GM23248 (cell line): ENCODE data around the gene CDC27. TPM values are rescaled to one million over a fixed set of nuclear protein-coding genes. Genes with fewer than 3 reads are reported as not detected.

Source experiments
- DNase-seq: peaks from one replicate; pipeline ENCODE4 v3.0.0-alpha.2; 2015
- H2AFZ ChIP-seq: fragments of 200-600 bp; sonication (generic); 2 replicates; pipeline ENCODE4 v1.6.1; 2016; ENCODE audit warnings: antibody characterized with exemption
- H3F3A ChIP-seq: fragments of 200-600 bp; sonication (generic); 2 replicates; pipeline ENCODE4 v1.6.1; 2016; ENCODE audit warnings: mild to moderate bottlenecking, antibody characterized with exemption, mixed run types; ENCODE audit not compliant: insufficient read depth
- H3K27ac ChIP-seq: fragments of 200-600 bp; sonication (generic); 2 replicates; pipeline ENCODE4 v1.5.1; 2016; ENCODE audit warnings: mild to moderate bottlenecking
- H3K27me3 ChIP-seq: fragments of 200-600 bp; sonication (generic); replicated peaks from 2 replicates; pipeline ENCODE4 v1.6.1; 2016; ENCODE audit warnings: mild to moderate bottlenecking; ENCODE audit not compliant: insufficient read depth
- H3K36me3 ChIP-seq: fragments of 200-600 bp; sonication (generic); 2 replicates; pipeline ENCODE4 v1.6.1; 2016; ENCODE audit warnings: low read depth, mild to moderate bottlenecking
- H3K4me1 ChIP-seq: fragments of 200-600 bp; sonication (generic); 2 replicates; pipeline ENCODE4 v1.6.1; 2016; ENCODE audit warnings: mild to moderate bottlenecking; ENCODE audit not compliant: insufficient read depth
- H3K4me2 ChIP-seq: fragments of 200-600 bp; sonication (generic); one replicate; pipeline ENCODE4 v1.6.1; 2016; ENCODE audit warnings: mild to moderate bottlenecking; ENCODE audit not compliant: unreplicated experiment
- H3K4me3 ChIP-seq: fragments of 200-600 bp; sonication (generic); 2 replicates; pipeline ENCODE4 v1.5.1; 2016; ENCODE audit warnings: mild to moderate bottlenecking
- H3K79me2 ChIP-seq: fragments of 200-600 bp; sonication (generic); 2 replicates; pipeline ENCODE4 v1.6.1; 2016; ENCODE audit warnings: mild to moderate bottlenecking; ENCODE audit not compliant: insufficient read depth
- H3K9ac ChIP-seq: fragments of 200-600 bp; sonication (generic); 2 replicates; pipeline ENCODE4 v1.6.1; 2016; ENCODE audit warnings: mild to moderate bottlenecking
- H3K9me2 ChIP-seq: fragments of 200-600 bp; sonication (generic); 2 replicates; pipeline ENCODE4 v1.6.1; 2016; ENCODE audit warnings: mixed run types, mild to moderate bottlenecking, moderate library complexity; ENCODE audit not compliant: insufficient read depth
- H3K9me3 ChIP-seq: fragments of 200-600 bp; sonication (generic); one replicate; pipeline ENCODE4 v1.6.1; 2017; ENCODE audit warnings: low read depth
- H4K20me1 ChIP-seq: fragments of 200-600 bp; sonication (generic); 2 replicates; pipeline ENCODE4 v1.6.0; 2016; ENCODE audit not compliant: insufficient read depth
- EZH2 ChIP-seq: fragments of 200-600 bp; sonication (generic); IDR thresholded peaks from 2 replicates; pipeline ENCODE4 v1.6.1; 2018; ENCODE audit warnings: antibody characterized with exemption, mild to moderate bottlenecking; ENCODE audit not compliant: insufficient read depth, poor library complexity, severe bottlenecking
- EZH2phosphoT487 ChIP-seq: fragments of 200-600 bp; sonication (generic); IDR thresholded peaks from 2 replicates; pipeline ENCODE4 v1.6.1; 2018; ENCODE audit warnings: antibody characterized with exemption, moderate library complexity, mild to moderate bottlenecking, low read depth; ENCODE audit not compliant: insufficient read depth
- WGBS, 2 experiments: methylation state at CpG; one replicate each; pipeline ENCODE4 v1.1.6; 2015 to 2017; ENCODE audit warnings: low lambda C conversion rate in 2 of 2, low coverage in 1 of 2; ENCODE audit errors: missing lambda C conversion rate in 2 of 2; 5-methylcytosine and 5-hydroxymethylcytosine counted together
- in situ Hi-C: fragments of 300-500 bp; cut with MboI; formaldehyde crosslinking; loops from 2 replicates; pipeline ENCODE4 v1.15.0; 2020
- polyA plus RNA-seq: library from polyadenylated mRNA; unstranded; fragments of >200 nt; fragmentation: Nextera tagmentation; extraction: Ambion mirVana; gene quantifications from 2 replicates; pipeline ENCODE4 v1.2.1, GENCODE V29; 2016
- total RNA-seq: library from RNA; depleted of rRNA; stranded (reverse); fragments of >200 nt; shearing (Covaris generic); gene quantifications from 2 replicates; pipeline ENCODE4 v1.2.3, GENCODE V29; 2014

The CDC27 gene
- total and polyA plus RNA-seq, 2 experiments from 2014 or later: 91.5 to 106 TPM

GRCh38 chr17:47102914-47103313 is 86.2 kb downstream of the CDC27 start:
- H3K79me2 ChIP-seq: peaks cover 7% of the 10 kb centered on the region
- in situ Hi-C loops: no loop called here
- no peaks in the 10 kb centered on the region for H4K20me1 ChIP-seq
- no peaks in the 10 kb centered on the region for H3K36me3 ChIP-seq
- H3K9ac ChIP-seq: no peak overlapping the region
- peaks cover 18% of the 10 kb centered on the region; the same call in 1 of the 2 replicates for H3K4me1 ChIP-seq
- H3F3A ChIP-seq: peaks cover 4% of the 10 kb centered on the region; the same call in 1 of the 2 replicates
- H3K4me2 ChIP-seq: no peak overlapping the region
- DNase-seq: no peak
- no peaks in the 10 kb centered on the region for H3K9me3 ChIP-seq
- no peak for TF ChIP-seq EZH2phosphoT487
- H3K27ac ChIP-seq: no peak overlapping the region
- 85 to 86% methylated on average over 4 of the region's 4 CpGs for WGBS, 2 experiments
- H2AFZ ChIP-seq: no peak overlapping the region
- H3K9me2 ChIP-seq: no peaks in the 10 kb centered on the region
- no peaks in the 10 kb centered on the region for H3K27me3 ChIP-seq
- H3K4me3 ChIP-seq: no peak overlapping the region

- no peaks in the 10 kb centered on the region for H3K9me3 ChIP-seq
- H3K9me2 ChIP-seq: no peaks in the 10 kb centered on the region
- peak overlapping the region; percentile 83 for H3K4me3 ChIP-seq
- H3K27ac ChIP-seq: 0 out of 2 replicates have a peak overlapping the region, but pooled peaks have one; percentile 0
- H3K4me1 ChIP-seq: peaks cover 18% of the 10 kb centered on the region; the same call in 1 of the 2 replicates
- H4K20me1 ChIP-seq: no peaks in the 10 kb centered on the region
- H3F3A ChIP-seq: peaks cover 4% of the 10 kb centered on the region; the same call in 1 of the 2 replicates
- TF ChIP-seq EZH2phosphoT487: no peak
- no peak for TF ChIP-seq EZH2
- peak; percentile 92 for DNase-seq
- H3K4me2 ChIP-seq: peak overlapping the region; percentile 70
- in situ Hi-C loops: no loop called here
- H3K36me3 ChIP-seq: no peaks in the 10 kb centered on the region
- no peaks in the 10 kb centered on the region for H3K27me3 ChIP-seq
- H3K9ac ChIP-seq: peak overlapping the region; percentile 83
- WGBS, 2 experiments: 1% methylated on average over 16 to 42 of the region's 42 CpGs
- H2AFZ ChIP-seq: peak overlapping the region; percentile 83
- H3K79me2 ChIP-seq: peaks cover 7% of the 10 kb centered on the region
These were observed 88.9 kb downstream of the CDC27 start for GRCh38 chr17:47099987-47100711.

GRCh38 chr17:47099451-47099986 is 89.6 kb downstream of the CDC27 start:
- in situ Hi-C loops: no loop called here
- Histone ChIP-seq H3K9me2 (no peaks in the 10 kb centered on the region), H4K20me1 (no peaks in the 10 kb centered on the region), H3K4me3 (peak overlapping the region; percentile 83), H3K27me3 (no peaks in the 10 kb centered on the region), H3K36me3 (no peaks in the 10 kb centered on the region), H2AFZ (peak overlapping the region; percentile 83), H3K9me3 (no peaks in the 10 kb centered on the region), H3F3A (peaks cover 4% of the 10 kb centered on the region; the same call in 1 of the 2 replicates), H3K79me2 (peaks cover 13% of the 10 kb centered on the region), H3K9ac (peak overlapping the region; percentile 83), H3K4me1 (peaks cover 18% of the 10 kb centered on the region; the same call in 1 of the 2 replicates), H3K4me2 (peak overlapping the region; percentile 70), H3K27ac (no peak overlapping the region)
- 7 to 13% methylated on average over 13 to 22 of the region's 22 CpGs for WGBS, 2 experiments
- TF ChIP-seq EZH2phosphoT487: no peak
- DNase-seq: no peak

GRCh38 chr17:47096343-47096742 is 92.8 kb downstream of the CDC27 start:
- Histone ChIP-seq H3K27ac (no peak overlapping the region), H3K79me2 (peaks cover 43% of the 10 kb centered on the region), H2AFZ (no peak overlapping the region), H3K36me3 (peaks cover 6% of the 10 kb centered on the region; the same call in 1 of the 2 replicates), H3K9ac (no peak overlapping the region), H3K27me3 (no peaks in the 10 kb centered on the region), H3K4me1 (peaks cover 18% of the 10 kb centered on the region; the same call in 1 of the 2 replicates), H4K20me1 (no peaks in the 10 kb centered on the region), H3K4me2 (no peak overlapping the region), H3K9me3 (no peaks in the 10 kb centered on the region), H3K9me2 (no peaks in the 10 kb centered on the region), H3K4me3 (no peak overlapping the region), H3F3A (peaks cover 4% of the 10 kb centered on the region; the same call in 1 of the 2 replicates)
- in situ Hi-C loops: no loop called here
- TF ChIP-seq EZH2phosphoT487 (no peak), EZH2 (no peak)
- no peak for DNase-seq
- WGBS, 2 experiments: 94 to 98% methylated on average over 3 of the region's 3 CpGs
